Measurements from ENCODE around the gene PARVA.
A peak's percentile ranks its signal among the peaks of the same experiment; 100 is the strongest.

The PARVA gene

GRCh38 chr11:12451179-12451814 lies 73.9 kb downstream of the PARVA start (continued):
- TF ChIP-seq ESRRG (CRISPR knock-in tag; IDR thresholded peaks at IDR 0.05) (peak; percentile 88; the same call in 1 of the 2 replicates), TOX (CRISPR knock-in tag; IDR thresholded peaks at IDR 0.05; ENCODE audit: borderline replicate concordance) (peak; percentile 91), ZFP3 (CRISPR knock-in tag; IDR thresholded peaks at IDR 0.05) (no peak), OSR1 (CRISPR knock-in tag; IDR thresholded peaks at IDR 0.05) (no peak), GLIS3 (CRISPR knock-in tag; IDR thresholded peaks at IDR 0.05) (no peak), BACH2 (CRISPR knock-in tag; IDR thresholded peaks at IDR 0.05; ENCODE audit: borderline replicate concordance) (no peak), PPARA (CRISPR knock-in tag; IDR thresholded peaks at IDR 0.05; ENCODE audit: borderline replicate concordance) (no peak), ZC3H10 (CRISPR knock-in tag; IDR thresholded peaks at IDR 0.05) (peak; percentile 96)

- no peak for TF ChIP-seq CSDC2 (CRISPR knock-in tag; IDR thresholded peaks at IDR 0.05)
- no peak for TF ChIP-seq PPARA (CRISPR knock-in tag; IDR thresholded peaks at IDR 0.05; ENCODE audit: borderline replicate concordance)
- no peak for TF ChIP-seq ZFP30 (CRISPR knock-in tag; IDR thresholded peaks at IDR 0.05)
- TF ChIP-seq ZC3H10 (CRISPR knock-in tag; IDR thresholded peaks at IDR 0.05), result no peak
- TF ChIP-seq POU6F1 (CRISPR knock-in tag; IDR thresholded peaks at IDR 0.05; ENCODE audit: borderline replicate concordance, low read depth), result no peak
- no peak for TF ChIP-seq GLIS3 (CRISPR knock-in tag; IDR thresholded peaks at IDR 0.05)
- TF ChIP-seq ARNTL (CRISPR knock-in tag; IDR thresholded peaks at IDR 0.05; ENCODE audit: borderline replicate concordance, low read depth), result no peak
- TF ChIP-seq SNAI2 (CRISPR knock-in tag; IDR thresholded peaks at IDR 0.05), result no peak
- no peak for TF ChIP-seq ZNF70 (CRISPR knock-in tag; IDR thresholded peaks at IDR 0.05)
- TF ChIP-seq RARB (CRISPR knock-in tag; IDR thresholded peaks at IDR 0.05), result no peak
- no peak for TF ChIP-seq ZNF565 (CRISPR knock-in tag; conservative IDR thresholded peaks at IDR 0.05; ENCODE audit: low read depth)
- no peak for TF ChIP-seq ZFP3 (CRISPR knock-in tag; IDR thresholded peaks at IDR 0.05)
- no peak for TF ChIP-seq ESRRG (CRISPR knock-in tag; IDR thresholded peaks at IDR 0.05)
- TF ChIP-seq CREB5 (CRISPR knock-in tag; IDR thresholded peaks at IDR 0.05; ENCODE audit: low read depth), result no peak
- no peak for TF ChIP-seq TSHZ2 (CRISPR knock-in tag; IDR thresholded peaks at IDR 0.05)
- TF ChIP-seq TCF4 (CRISPR knock-in tag; IDR thresholded peaks at IDR 0.05; ENCODE audit: borderline replicate concordance), result no peak
Measured at GRCh38 chr11:12453243-12453642, 75.9 kb downstream of the PARVA start.

GRCh38 chr11:12454782-12455181 lies 77.4 kb downstream of the PARVA start:
- ATAC-seq, result no peak
- TF ChIP-seq SNAI2 (CRISPR knock-in tag; IDR thresholded peaks at IDR 0.05) (no peak), ZC3H10 (CRISPR knock-in tag; IDR thresholded peaks at IDR 0.05) (no peak), BACH2 (CRISPR knock-in tag; IDR thresholded peaks at IDR 0.05; ENCODE audit: borderline replicate concordance) (no peak), PPARA (CRISPR knock-in tag; IDR thresholded peaks at IDR 0.05; ENCODE audit: borderline replicate concordance) (no peak), CREB5 (CRISPR knock-in tag; IDR thresholded peaks at IDR 0.05; ENCODE audit: low read depth) (no peak), ISL1 (CRISPR knock-in tag; IDR thresholded peaks at IDR 0.05) (no peak), POU6F1 (CRISPR knock-in tag; IDR thresholded peaks at IDR 0.05; ENCODE audit: borderline replicate concordance, low read depth) (no peak)

More at GRCh38 chr11:12453243-12453642, 75.9 kb downstream of the PARVA start:
- no peak for ATAC-seq
